GM12875 (cell line): ENCODE data around the gene SLC25A36.
A peak's percentile ranks its signal among the peaks of the same experiment; 100 is the strongest.

Source experiments
- H3K4me3 ChIP-seq: one replicate; pipeline ENCODE4 v1.5.1; 2011; ENCODE audit warnings: low read depth, low read length, control low read depth
- CTCF ChIP-seq: IDR thresholded peaks from 2 replicates; pipeline ENCODE4 v1.5.1; 2011; ENCODE audit warnings: low read depth, mild to moderate bottlenecking, control low read depth, inconsistent platforms, low read length, moderate library complexity, borderline replicate concordance; ENCODE audit not compliant: insufficient read depth

The SLC25A36 gene

GRCh38 chr3:140941434-140942220, at the start of gene SLC25A36:
SLC25A36 (plus strand) TSS chr3:140941836; CDS start chr3:140942055, 219 bp downstream.
- peak within 1 kb of the TSS; percentile 97 for H3K4me3 ChIP-seq
- TF ChIP-seq CTCF: no peak

GRCh38 chr3:140896997-140897396, 44.6 kb upstream of the SLC25A36 start:
- no peak overlapping the region for H3K4me3 ChIP-seq
- no peak for TF ChIP-seq CTCF

GRCh38 chr3:140898340-140899180, 43.1 kb upstream of the SLC25A36 start:
- no peak overlapping the region for H3K4me3 ChIP-seq
- TF ChIP-seq CTCF: peak; percentile 40; the same call in 1 of the 2 replicates

- no peak for TF ChIP-seq CTCF
- H3K4me3 ChIP-seq: no peak overlapping the region
Measured at GRCh38 chr3:140899363-140899762, 42.3 kb upstream of the SLC25A36 start.

GRCh38 chr3:140902791-140903190, 38.8 kb upstream of the SLC25A36 start:
- H3K4me3 ChIP-seq: no peak overlapping the region
- no peak for TF ChIP-seq CTCF

GRCh38 chr3:140903196-140903595, 38.4 kb upstream of the SLC25A36 start:
- H3K4me3 ChIP-seq: no peak overlapping the region
- no peak for TF ChIP-seq CTCF
